Panc1 (cell line): Measurements from ENCODE around the gene GDF15.
"Not testable (repeated sequence)": the region's sequence is repeated elsewhere in the genome, so short reads cannot be mapped to it uniquely, and the experiment has no call there.

Experiments used
- CTCF ChIP-seq: fragments of 450-650 bp; IDR thresholded peaks from 2 replicates; pipeline ENCODE4 v1.5.1; 2017; ENCODE audit warnings: mild to moderate bottlenecking
- POLR2AphosphoS5 ChIP-seq: IDR thresholded peaks from 2 replicates; pipeline ENCODE4 v1.6.1; 2012; ENCODE audit warnings: mild to moderate bottlenecking, low read depth, low read length, moderate library complexity
- SIN3A ChIP-seq: IDR thresholded peaks from 2 replicates; pipeline ENCODE4 v1.6.1; 2012; ENCODE audit warnings: low read depth, mild to moderate bottlenecking, low read length, moderate library complexity, borderline replicate concordance; ENCODE audit not compliant: insufficient read depth
- TCF7L2 ChIP-seq: IDR thresholded peaks from 2 replicates; pipeline ENCODE4 v1.6.1; 2011; ENCODE audit warnings: mild to moderate bottlenecking, low read depth, low read length, inconsistent platforms
- TF ChIP-seq, protein P1 (sequence below), 2 experiments: IDR thresholded peaks; 2 replicates each; pipeline ENCODE4 v1.6.1; 2011 to 2012; ENCODE audit warnings: low read depth in 2 of 2, control low read depth in 1 of 2, low read length in 1 of 2, mild to moderate bottlenecking in 1 of 2, moderate library complexity in 1 of 2; ENCODE audit not compliant: insufficient read depth in 1 of 2

- not testable (repeated sequence) for TF ChIP-seq CTCF, POLR2AphosphoS5, SIN3A, TCF7L2
- TF ChIP-seq, protein P1, sequence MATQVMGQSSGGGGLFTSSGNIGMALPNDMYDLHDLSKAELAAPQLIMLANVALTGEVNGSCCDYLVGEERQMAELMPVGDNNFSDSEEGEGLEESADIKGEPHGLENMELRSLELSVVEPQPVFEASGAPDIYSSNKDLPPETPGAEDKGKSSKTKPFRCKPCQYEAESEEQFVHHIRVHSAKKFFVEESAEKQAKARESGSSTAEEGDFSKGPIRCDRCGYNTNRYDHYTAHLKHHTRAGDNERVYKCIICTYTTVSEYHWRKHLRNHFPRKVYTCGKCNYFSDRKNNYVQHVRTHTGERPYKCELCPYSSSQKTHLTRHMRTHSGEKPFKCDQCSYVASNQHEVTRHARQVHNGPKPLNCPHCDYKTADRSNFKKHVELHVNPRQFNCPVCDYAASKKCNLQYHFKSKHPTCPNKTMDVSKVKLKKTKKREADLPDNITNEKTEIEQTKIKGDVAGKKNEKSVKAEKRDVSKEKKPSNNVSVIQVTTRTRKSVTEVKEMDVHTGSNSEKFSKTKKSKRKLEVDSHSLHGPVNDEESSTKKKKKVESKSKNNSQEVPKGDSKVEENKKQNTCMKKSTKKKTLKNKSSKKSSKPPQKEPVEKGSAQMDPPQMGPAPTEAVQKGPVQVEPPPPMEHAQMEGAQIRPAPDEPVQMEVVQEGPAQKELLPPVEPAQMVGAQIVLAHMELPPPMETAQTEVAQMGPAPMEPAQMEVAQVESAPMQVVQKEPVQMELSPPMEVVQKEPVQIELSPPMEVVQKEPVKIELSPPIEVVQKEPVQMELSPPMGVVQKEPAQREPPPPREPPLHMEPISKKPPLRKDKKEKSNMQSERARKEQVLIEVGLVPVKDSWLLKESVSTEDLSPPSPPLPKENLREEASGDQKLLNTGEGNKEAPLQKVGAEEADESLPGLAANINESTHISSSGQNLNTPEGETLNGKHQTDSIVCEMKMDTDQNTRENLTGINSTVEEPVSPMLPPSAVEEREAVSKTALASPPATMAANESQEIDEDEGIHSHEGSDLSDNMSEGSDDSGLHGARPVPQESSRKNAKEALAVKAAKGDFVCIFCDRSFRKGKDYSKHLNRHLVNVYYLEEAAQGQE (IDR thresholded peaks at IDR 0.05; ENCODE audit: insufficient read depth in 1 of 2, low read depth in 2 of 2, low read length in 1 of 2), result not testable (repeated sequence)
These were observed 2.3 kb upstream of the GDF15 start for GRCh38 chr19:18383622-18384021.
